ENCODE measurements around the gene ANGPT4. TPM values are rescaled to one million over a fixed set of nuclear protein-coding genes. Genes with fewer than 3 reads are reported as not detected.

Gene ANGPT4
- total and polyA plus RNA-seq, 9 of the 15 experiments (the other 6 are each of a cell fraction or from before 2014, with no cell fraction given): not detected

GRCh38 chr20:958936-959815, 43.0 kb upstream of the ANGPT4 start:
- TF ChIP-seq MTA1 (IDR thresholded peaks at IDR 0.05; ENCODE audit: borderline replicate concordance) (no peak), EGR1 (conservative IDR thresholded peaks at IDR 0.05) (peak; percentile 29; the same call in 1 of the 2 replicates), ARID4B (CRISPR knock-in tag; IDR thresholded peaks at IDR 0.05) (no peak)
- no peaks in the 10 kb centered on the region for H3K79me2 ChIP-seq (ENCODE audit: control insufficient read depth, insufficient read depth, low read length)
- H3K9me1 ChIP-seq (ENCODE audit: control insufficient read depth, insufficient read depth, low read length): no peaks in the 10 kb centered on the region
- 3% methylated on average over 9 of the region's 19 CpGs for WGBS (ENCODE audit: insufficient coverage, low coverage, missing lambda C conversion rate)
- intact Hi-C loops (cut with micrococcal nuclease): no loop called here
- peaks cover 8 to 58% of the 10 kb centered on the region in 2 experiments for H3K27me3 ChIP-seq (ENCODE audit: control insufficient read depth in 2 of 2, insufficient read depth in 2 of 2, low read length in 2 of 2)
- ATAC-seq (no peak), DNase-seq (ENCODE audit: extremely low read depth in 1 of 4, low spot score in 3 of 4) (no peak), FAIRE-seq (no peak)
- H3K9ac ChIP-seq (ENCODE audit: insufficient read depth in 1 of 2, low read depth in 2 of 2, low read length in 2 of 2): 0 out of 4 replicates have a peak overlapping the region, but pooled peaks of 1 of the 2 experiments have one; percentile 4
- H3K27ac ChIP-seq (ENCODE audit: extremely low read depth, low read depth, low read length): no peak overlapping the region
- ChIA-PET CTCF (ENCODE audit: low intra/inter-chr PET ratio) (interaction anchor here (0.6 kb wide), 2 partner anchors 143 to 394 kb away, joined by 4 read pairs; no protein-coding TSS in a partner anchor), POLR2A (interaction anchor here (0.6 to 0.7 kb wide), 4 partner anchors 30 to 276 kb away, joined by 3 read pairs; no protein-coding TSS in a partner anchor)
- no peaks in the 10 kb centered on the region for H3K9me3 ChIP-seq (replicated peaks; ENCODE audit: control insufficient read depth, insufficient read depth, low read depth, low read length)
- no peak overlapping the region for H3K4me3 ChIP-seq
- no TSS peak for BruUV-seq (replicated peaks)
- no peaks in the 10 kb centered on the region for H3K36me3 ChIP-seq (ENCODE audit: control insufficient read depth, insufficient read depth, low read length)
- H4K20me1 ChIP-seq (replicated peaks; ENCODE audit: control insufficient read depth, insufficient read depth, low read length): no peaks in the 10 kb centered on the region
- H3K4me1 ChIP-seq (replicated peaks in 1 of 2; ENCODE audit: control insufficient read depth in 2 of 2, insufficient read depth in 2 of 2, low read length in 2 of 2): peaks cover 0 to 9% of the 10 kb centered on the region in 2 experiments; a peak in 2 of 5 replicates
- H2AFZ ChIP-seq (ENCODE audit: low read depth, low read length): no peak overlapping the region
- no peak overlapping the region for H3K4me2 ChIP-seq (ENCODE audit: insufficient read depth, low read length)
- in situ Hi-C loops (cut with MboI): no loop called here

Data from K562 (cell line).